HG02973 (cell line): ENCODE results near the gene HSPB8.
"Not testable (repeated sequence)": the region's sequence is repeated elsewhere in the genome, so short reads cannot be mapped to it uniquely, and the experiment has no call there.

Experiments used
- ATAC-seq: cut with Tn5 transposase; IDR thresholded peaks from one replicate; pipeline ENCODE4 v1.9.1; 2021; ENCODE audit warnings: moderate library complexity; ENCODE audit not compliant: unreplicated experiment

The HSPB8 gene

GRCh38 chr12:119204671-119205285, 26.0 kb downstream of the HSPB8 start:
- ATAC-seq = no peak

GRCh38 chr12:119206348-119207062, 27.8 kb downstream of the HSPB8 start:
- ATAC-seq = no peak

- ATAC-seq = no peak
Observed at GRCh38 chr12:119207063-119207560, 28.4 kb downstream of the HSPB8 start.

GRCh38 chr12:119208626-119209061, 29.9 kb downstream of the HSPB8 start:
- ATAC-seq = no peak

GRCh38 chr12:119211884-119212283, 33.2 kb downstream of the HSPB8 start:
- no peak for ATAC-seq

GRCh38 chr12:119216084-119216483, 37.4 kb downstream of the HSPB8 start:
- no peak for ATAC-seq

- ATAC-seq = not testable (repeated sequence)
Observed at GRCh38 chr12:119218875-119219274, 40.1 kb downstream of the HSPB8 start.

- no peak for ATAC-seq
Observed at GRCh38 chr12:119222222-119222951, 43.7 kb downstream of the HSPB8 start.

GRCh38 chr12:119225454-119225853, 46.7 kb downstream of the HSPB8 start:
- ATAC-seq = no peak

GRCh38 chr12:119227292-119227691, 48.6 kb downstream of the HSPB8 start:
- no peak for ATAC-seq

GRCh38 chr12:119229205-119229604, 50.5 kb downstream of the HSPB8 start:
- no peak for ATAC-seq

- ATAC-seq = no peak
Observed at GRCh38 chr12:119229837-119230236, 51.1 kb downstream of the HSPB8 start.

GRCh38 chr12:119230807-119231206, 52.1 kb downstream of the HSPB8 start:
- ATAC-seq = no peak

GRCh38 chr12:119231774-119232173, 53.0 kb downstream of the HSPB8 start:
- ATAC-seq = no peak

GRCh38 chr12:119235197-119235751, 56.5 kb downstream of the HSPB8 start:
- no peak for ATAC-seq

- ATAC-seq = no peak
Observed at GRCh38 chr12:119236372-119236771, 57.6 kb downstream of the HSPB8 start.

- ATAC-seq = no peak
Observed at GRCh38 chr12:119239040-119239439, 60.3 kb downstream of the HSPB8 start.

- no peak for ATAC-seq
Observed at GRCh38 chr12:119241049-119241448, 62.3 kb downstream of the HSPB8 start.

- no peak for ATAC-seq
Observed at GRCh38 chr12:119241580-119242169, 62.9 kb downstream of the HSPB8 start.
